Tibial nerve (tissue), 4 donors: ENCODE results near the gene LBH. TPM values are rescaled to one million over a fixed set of nuclear protein-coding genes. Genes with fewer than 3 reads are reported as not detected.

Experiments
- DNase-seq, 2 donors: peaks; one replicate each; pipeline ENCODE4 v3.0.0-alpha.2; 2019; ENCODE audit warnings: low spot score in 2 of 2
- H3K27ac ChIP-seq, 4 donors: fragments of 200-600 bp; sonication (generic) in 3 of 4; one replicate each; pipeline ENCODE4 v1.5.1; 2017 to 2019; ENCODE audit warnings: mild to moderate bottlenecking in 1 of 4
- H3K27me3 ChIP-seq, 2 donors: fragments of 200-600 bp; sonication (generic) in 1 of 2; one replicate each; pipeline versions ENCODE4 v1.5.1 to v1.6.0; 2017 to 2019
- H3K36me3 ChIP-seq, 3 donors: fragments of 200-600 bp; sonication (generic); one replicate each; pipeline ENCODE4 v1.5.1; 2018 to 2019
- H3K4me1 ChIP-seq, 4 donors: fragments of 200-600 bp; sonication (generic) in 3 of 4; one replicate each; pipeline ENCODE4 v1.5.1; 2017 to 2019
- H3K4me3 ChIP-seq, 4 donors: fragments of 200-600 bp; sonication (generic) in 3 of 4; one replicate each; pipeline ENCODE4 v1.5.1; 2017 to 2019; ENCODE audit warnings: mild to moderate bottlenecking in 1 of 4, moderate library complexity in 1 of 4
- H3K9me3 ChIP-seq, 4 donors: fragments of 200-600 bp; sonication (generic) in 3 of 4; one replicate each; pipeline ENCODE4 v1.5.1; 2017 to 2019
- CTCF ChIP-seq, 5 experiments: fragments of 200-600 bp in 3 of 5; fragments of 450-650 bp in 2 of 5; sonication (generic) in 3 of 5; IDR thresholded peaks; one replicate each; pipeline ENCODE4 v1.5.1; 2016 to 2019; ENCODE audit warnings: antibody characterized with exemption in 5 of 5, mild to moderate bottlenecking in 3 of 5, moderate library complexity in 2 of 5
- EP300 ChIP-seq, 2 donors: sonication (generic); formaldehyde crosslinking; IDR thresholded peaks; one replicate each; pipeline ENCODE4 v1.6.1; 2017; ENCODE audit warnings: antibody characterized with exemption in 2 of 2, mild to moderate bottlenecking in 1 of 2
- POLR2A ChIP-seq, 2 donors: fragments of 450-650 bp; IDR thresholded peaks; one replicate each; pipeline ENCODE4 v1.6.1; 2017; ENCODE audit warnings: antibody characterized with exemption in 2 of 2, mild to moderate bottlenecking in 2 of 2, moderate library complexity in 2 of 2
- WGBS, 2 donors: methylation state at CpG; one replicate each; pipeline ENCODE4 v1.1.5; 2018; 5-methylcytosine and 5-hydroxymethylcytosine counted together
- total RNA-seq, 4 donors: library from RNA; depleted of rRNA; stranded (reverse); fragments of >200 nt; gene quantifications; one replicate each; pipeline ENCODE4 v1.1.0, GENCODE V29; 2016

LBH gene
- total RNA-seq, 4 donors from 2014 or later: 12.7 to 31.6 (median 21.5) TPM

- Histone ChIP-seq H3K4me3 (no peak overlapping the region), H3K4me1 (peaks cover 0 to 4% (median 1%) of the 10 kb centered on the region in 4 donors), H3K27ac (no peak overlapping the region), H3K9me3 (no peaks in the 10 kb centered on the region), H3K36me3 (no peaks in the 10 kb centered on the region), H3K27me3 (no peaks in the 10 kb centered on the region)
- no peak for DNase-seq
- 90 to 91% methylated on average over 5 of the region's 5 CpGs for WGBS, 2 donors
- TF ChIP-seq POLR2A (IDR thresholded peaks at IDR 0.05): no peak
- TF ChIP-seq CTCF (IDR thresholded peaks at IDR 0.05): no peak
- no peak for TF ChIP-seq EP300 (IDR thresholded peaks at IDR 0.05)
Measured at GRCh38 chr2:30245364-30245763, 14.0 kb downstream of the LBH start.

GRCh38 chr2:30248791-30249190, 17.5 kb downstream of the LBH start:
- Histone ChIP-seq H3K27ac (no peak overlapping the region), H3K4me3 (no peak overlapping the region), H3K36me3 (no peaks in the 10 kb centered on the region), H3K27me3 (no peaks in the 10 kb centered on the region), H3K9me3 (no peaks in the 10 kb centered on the region), H3K4me1 (peaks cover 0 to 17% (median 7%) of the 10 kb centered on the region in 4 donors)
- DNase-seq: no peak
- WGBS, 2 donors: 55 to 74% methylated on average over 2 of the region's 2 CpGs
- TF ChIP-seq EP300 (IDR thresholded peaks at IDR 0.05): no peak
- no peak for TF ChIP-seq CTCF (IDR thresholded peaks at IDR 0.05)

- no peak for DNase-seq
- TF ChIP-seq CTCF (IDR thresholded peaks at IDR 0.05) (no peak), EP300 (IDR thresholded peaks at IDR 0.05) (no peak), POLR2A (IDR thresholded peaks at IDR 0.05) (no peak)
- H3K27ac ChIP-seq: no peak overlapping the region
- no peaks in the 10 kb centered on the region for H3K9me3 ChIP-seq
- 49 to 52% methylated on average over 7 of the region's 7 CpGs for WGBS, 2 donors
- H3K36me3 ChIP-seq: no peaks in the 10 kb centered on the region
- H3K27me3 ChIP-seq: no peaks in the 10 kb centered on the region
- no peak overlapping the region for H3K4me3 ChIP-seq
- H3K4me1 ChIP-seq: peaks cover 0 to 19% (median 9%) of the 10 kb centered on the region in 4 donors
Measured at GRCh38 chr2:30249354-30249753, 18.0 kb downstream of the LBH start.

- Histone ChIP-seq H3K4me1 (peaks cover 0 to 19% (median 9%) of the 10 kb centered on the region in 4 donors), H3K4me3 (no peak overlapping the region), H3K27ac (no peak overlapping the region), H3K36me3 (no peaks in the 10 kb centered on the region), H3K27me3 (no peaks in the 10 kb centered on the region), H3K9me3 (no peaks in the 10 kb centered on the region)
- 85 to 90% methylated on average over 6 of the region's 6 CpGs for WGBS, 2 donors
- DNase-seq: no peak
- TF ChIP-seq POLR2A (IDR thresholded peaks at IDR 0.05) (no peak), EP300 (IDR thresholded peaks at IDR 0.05) (no peak), CTCF (IDR thresholded peaks at IDR 0.05) (no peak)
Measured at GRCh38 chr2:30250421-30250820, 19.1 kb downstream of the LBH start.

GRCh38 chr2:30252723-30253701, 21.7 kb downstream of the LBH start:
- WGBS, 2 donors: 16 to 27% methylated on average over 7 of the region's 7 CpGs
- TF ChIP-seq POLR2A (IDR thresholded peaks at IDR 0.05) (no peak), EP300 (IDR thresholded peaks at IDR 0.05) (peak in 1 of 2 donors; percentile 77)
- Histone ChIP-seq H3K27me3 (no peaks in the 10 kb centered on the region), H3K36me3 (peaks cover 0 to under 1% (median 0%) of the 10 kb centered on the region in 3 donors), H3K4me1 (peaks cover 0 to 19% (median 9%) of the 10 kb centered on the region in 4 donors), H3K9me3 (no peaks in the 10 kb centered on the region), H3K4me3 (no peak overlapping the region), H3K27ac (peak overlapping the region in 3 of 4 donors; percentile 21 to 69 (median 34))
- DNase-seq: no peak
